Liver (tissue), 2 donors: ENCODE data around the gene FURIN.

Experiments used
- CTCF ChIP-seq: fragments of 150-350 bp; IDR thresholded peaks from 2 replicates; pipeline ENCODE4 v1.5.1; 2017; ENCODE audit warnings: improper control_type of control experiment, low read depth, low read length; ENCODE audit not compliant: missing input control
- YY1 ChIP-seq: IDR thresholded peaks from 2 replicates; pipeline ENCODE4 v1.6.1; 2016; ENCODE audit warnings: antibody characterized with exemption, mild to moderate bottlenecking
- ZBTB33 ChIP-seq: IDR thresholded peaks from 2 replicates; pipeline ENCODE4 v1.6.1; 2016; ENCODE audit warnings: antibody characterized with exemption
- donor health status: healthy.

- TF ChIP-seq YY1 (no peak), CTCF (no peak), ZBTB33 (no peak)
Observed at GRCh38 chr15:90921887-90922286, 53.5 kb downstream of the FURIN start.
